Activated CD8-positive, alpha-beta T cell treated with anti-CD3 and anti-CD28 coated beads for 36 hours (primary cell): ENCODE measurements around the gene FERMT3. TPM values are rescaled to one million over a fixed set of nuclear protein-coding genes. Genes with fewer than 3 reads are reported as not detected.

Experiments used
- ATAC-seq: fragments of 200-7000 bp; cut with Tn5 transposase; one replicate; pipeline ENCODE4 v1.10.0; 2021; ENCODE audit warnings: mild to moderate bottlenecking, moderate library complexity
- CTCF ChIA-PET: fragments of 350-600 bp; sonication (Branson Sonifier 250); formaldehyde crosslinking; loops from one replicate; lab custom pipeline; 2021; ENCODE audit warnings: antibody characterized with exemption; lab: Charles Lee
- POLR2A ChIA-PET: fragments of 350-600 bp; sonication (Branson Sonifier 250); formaldehyde crosslinking; loops from one replicate; lab custom pipeline; 2021; ENCODE audit warnings: antibody characterized with exemption; lab: Charles Lee
- DNase-seq: peaks from one replicate; pipeline ENCODE4 v3.0.0-alpha.2; 2020
- H3K27ac Mint-ChIP-seq: one replicate; pipeline ENCODE4 v1.8.0; 2021; ENCODE audit warnings: mild to moderate bottlenecking, mixed read lengths
- H3K27me3 Mint-ChIP-seq: one replicate; pipeline ENCODE4 v1.8.0; 2021; ENCODE audit warnings: mixed read lengths
- H3K36me3 Mint-ChIP-seq: one replicate; pipeline ENCODE4 v1.8.0; 2021; ENCODE audit warnings: low read depth, mixed read lengths
- H3K4me1 Mint-ChIP-seq: one replicate; pipeline ENCODE4 v1.8.0; 2021; ENCODE audit warnings: low read depth, mixed read lengths
- H3K4me3 Mint-ChIP-seq: one replicate; pipeline ENCODE4 v1.8.0; 2021; ENCODE audit warnings: mild to moderate bottlenecking, moderate library complexity, mixed read lengths
- H3K9me3 Mint-ChIP-seq: one replicate; pipeline ENCODE4 v1.8.0; 2021; ENCODE audit warnings: mixed read lengths
- intact Hi-C: fragments of 100-400 bp; cut with micrococcal nuclease; formaldehyde crosslinking; loops from one replicate; pipeline ENCODE4 v1.10.0; 2022
- total RNA-seq, 2 experiments: library from RNA; stranded (reverse); gene quantifications; one replicate each; pipeline ENCODE4 v1.2.3, GENCODE V29; 2021
- TF ChIP-seq, protein P1 (sequence below): fragments of 200-600 bp; IDR thresholded peaks from one replicate; pipeline ENCODE4 v1.8.0; 2022; ENCODE audit warnings: antibody characterized with exemption, mild to moderate bottlenecking

The FERMT3 gene
- total RNA-seq, 2 experiments from 2014 or later = 210 to 214 TPM

DNA sequence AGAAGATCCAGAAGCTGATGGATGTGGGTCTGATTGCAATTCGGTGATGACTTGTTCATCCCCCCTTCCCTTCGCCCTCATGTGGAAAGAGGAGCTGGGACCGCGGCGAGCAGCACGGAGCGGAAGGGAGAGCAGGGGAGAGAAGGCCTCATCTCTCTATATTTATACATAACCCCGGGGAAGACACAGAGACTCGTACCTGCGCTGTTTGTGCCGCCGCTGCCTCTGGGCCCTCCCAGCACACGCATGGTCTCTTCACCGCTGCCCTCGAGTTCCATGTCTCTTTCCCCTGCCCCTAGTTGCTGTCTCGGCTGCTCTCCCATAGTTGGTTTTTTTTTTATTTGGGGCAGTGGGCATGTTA is 2.5 kb upstream of the FERMT3 start:
- Mint-ChIP-seq H3K9me3 (no peaks in the 10 kb centered on the region), H3K27me3 (no peaks in the 10 kb centered on the region), H3K4me1 (peaks cover 40% of the 10 kb centered on the region), H3K36me3 (peaks cover 78% of the 10 kb centered on the region), H3K4me3 (no peak overlapping the region), H3K27ac (peak overlapping the region; percentile 65)
- intact Hi-C loops = loop anchor here (5.0 kb wide), 1 partner anchor 98 kb away; the partner anchor contains the start of gene CATSPERZ
- CTCF ChIA-PET = interaction anchor here (0.7 to 7.5 kb wide), 24 partner anchors 9 to 155 kb away, joined by 3 to 111 read pairs (median 7); partner anchors contain the start of genes BAD, CATSPERZ, FKBP2 and NUDT22
- POLR2A ChIA-PET = interaction anchor here (0.7 to 9.7 kb wide), 12 partner anchors 8 to 120 kb away, joined by 3 to 206 read pairs (median 4); partner anchors contain the start of genes ESRRA, FKBP2, NUDT22 and PLCB3
- TF ChIP-seq, protein P1, sequence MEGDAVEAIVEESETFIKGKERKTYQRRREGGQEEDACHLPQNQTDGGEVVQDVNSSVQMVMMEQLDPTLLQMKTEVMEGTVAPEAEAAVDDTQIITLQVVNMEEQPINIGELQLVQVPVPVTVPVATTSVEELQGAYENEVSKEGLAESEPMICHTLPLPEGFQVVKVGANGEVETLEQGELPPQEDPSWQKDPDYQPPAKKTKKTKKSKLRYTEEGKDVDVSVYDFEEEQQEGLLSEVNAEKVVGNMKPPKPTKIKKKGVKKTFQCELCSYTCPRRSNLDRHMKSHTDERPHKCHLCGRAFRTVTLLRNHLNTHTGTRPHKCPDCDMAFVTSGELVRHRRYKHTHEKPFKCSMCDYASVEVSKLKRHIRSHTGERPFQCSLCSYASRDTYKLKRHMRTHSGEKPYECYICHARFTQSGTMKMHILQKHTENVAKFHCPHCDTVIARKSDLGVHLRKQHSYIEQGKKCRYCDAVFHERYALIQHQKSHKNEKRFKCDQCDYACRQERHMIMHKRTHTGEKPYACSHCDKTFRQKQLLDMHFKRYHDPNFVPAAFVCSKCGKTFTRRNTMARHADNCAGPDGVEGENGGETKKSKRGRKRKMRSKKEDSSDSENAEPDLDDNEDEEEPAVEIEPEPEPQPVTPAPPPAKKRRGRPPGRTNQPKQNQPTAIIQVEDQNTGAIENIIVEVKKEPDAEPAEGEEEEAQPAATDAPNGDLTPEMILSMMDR = no peak
- ATAC-seq (no peak), DNase-seq (no peak)

DNA sequence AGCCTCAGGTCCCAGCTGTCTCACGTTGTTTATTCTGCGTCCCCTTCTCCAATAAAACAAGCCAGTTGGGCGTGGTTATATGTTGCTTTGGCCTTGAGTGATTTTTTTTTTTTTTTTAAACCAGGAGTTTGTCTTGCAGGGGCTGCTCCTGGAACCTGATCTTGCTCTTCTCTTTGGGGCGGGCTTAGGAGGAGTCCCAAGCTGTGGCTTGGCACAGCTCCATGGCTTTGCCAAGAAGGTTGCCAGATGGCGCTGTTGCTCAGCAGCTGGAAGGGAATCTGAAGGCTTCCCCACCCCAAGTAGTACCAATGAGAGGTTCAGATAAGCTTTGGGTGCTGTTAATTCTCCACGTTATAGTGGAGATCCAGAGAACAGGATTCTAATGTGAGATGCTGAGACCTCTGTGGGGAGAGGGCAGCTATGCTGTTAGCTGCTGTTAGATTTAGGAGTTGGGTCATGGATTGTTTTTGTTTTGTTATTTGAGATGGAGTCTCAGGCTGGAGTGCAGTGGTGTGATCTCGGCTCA is 2.0 kb upstream of the FERMT3 start:
- peak overlapping the region; percentile 53 for H3K4me3 Mint-ChIP-seq
- H3K27me3 Mint-ChIP-seq = no peaks in the 10 kb centered on the region
- peak; percentile 10 for ATAC-seq
- H3K36me3 Mint-ChIP-seq = peaks cover 79% of the 10 kb centered on the region
- intact Hi-C loops = loop anchor here (5.0 kb wide), 1 partner anchor 98 kb away; the partner anchor contains the start of gene CATSPERZ
- TF ChIP-seq, protein P1 = peak; percentile 62
- peaks cover 44% of the 10 kb centered on the region for H3K4me1 Mint-ChIP-seq
- POLR2A ChIA-PET = interaction anchor here (0.7 to 9.7 kb wide), 15 partner anchors 7 to 119 kb away, joined by 3 to 206 read pairs (median 4); partner anchors contain the start of genes ESRRA, FKBP2, NUDT22 and PLCB3
- CTCF ChIA-PET = interaction anchor here (0.7 to 7.5 kb wide), 25 partner anchors 9 to 155 kb away, joined by 3 to 111 read pairs (median 7); partner anchors contain the start of genes BAD, CATSPERZ, FKBP2 and NUDT22
- peak overlapping the region; percentile 65 for H3K27ac Mint-ChIP-seq
- peak; percentile 87 for DNase-seq
- no peaks in the 10 kb centered on the region for H3K9me3 Mint-ChIP-seq

DNA sequence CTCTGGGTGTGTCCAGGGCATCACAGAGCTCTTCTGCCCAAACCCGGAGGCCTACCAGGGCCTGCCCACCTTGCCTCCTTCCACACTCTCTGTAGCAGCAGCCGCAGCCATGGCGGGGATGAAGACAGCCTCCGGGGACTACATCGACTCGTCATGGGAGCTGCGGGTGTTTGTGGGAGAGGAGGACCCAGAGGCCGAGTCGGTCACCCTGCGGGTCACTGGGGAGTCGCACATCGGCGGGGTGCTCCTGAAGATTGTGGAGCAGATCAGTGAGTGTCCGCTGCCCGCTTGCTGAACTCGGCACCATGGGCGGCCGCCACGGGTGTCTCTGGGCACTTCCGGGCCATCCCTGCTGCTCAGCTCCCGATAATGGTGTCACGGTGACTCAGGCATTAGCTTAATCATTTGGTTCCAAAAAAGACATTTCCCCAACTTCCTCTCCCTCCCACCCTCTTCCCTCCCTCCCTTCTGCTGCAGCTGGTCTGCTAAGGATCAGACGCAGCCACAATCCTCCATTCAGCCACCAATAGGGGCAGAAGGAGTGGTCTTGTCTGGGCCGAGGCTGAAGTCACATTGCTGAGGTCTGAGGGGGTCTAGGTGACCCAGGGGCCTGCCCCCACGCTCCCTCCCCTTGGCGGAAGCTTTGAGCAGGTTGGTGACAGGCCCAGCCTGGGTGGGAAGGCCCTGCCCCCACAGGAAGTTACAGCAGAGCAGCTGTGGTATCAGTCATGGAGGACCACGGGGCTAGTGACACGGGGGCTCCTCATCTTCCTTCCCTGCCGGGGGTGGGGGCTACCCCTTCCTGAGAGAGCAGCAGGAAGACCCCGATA is 950 bp downstream of the FERMT3 start:
- Mint-ChIP-seq H3K9me3 (no peaks in the 10 kb centered on the region), H3K4me3 (peak overlapping the region; percentile 92), H3K36me3 (peaks cover 75% of the 10 kb centered on the region), H3K27ac (peak overlapping the region; percentile 97), H3K27me3 (no peaks in the 10 kb centered on the region), H3K4me1 (peaks cover 52% of the 10 kb centered on the region)
- peak; percentile 83 for ATAC-seq
- intact Hi-C loops = no loop called here
- TF ChIP-seq, protein P1 = no peak
- CTCF ChIA-PET = interaction anchor here (1.1 to 7.5 kb wide), 10 partner anchors 10 to 148 kb away, joined by 3 to 111 read pairs (median 34); partner anchors contain the start of genes CATSPERZ, NUDT22, PLCB3 and PPP1R14B
- POLR2A ChIA-PET = interaction anchor here (0.6 to 9.7 kb wide), 30 partner anchors 10 to 527 kb away, joined by 3 to 206 read pairs (median 5); partner anchors contain the start of genes CCDC88B, DNAJC4, ESRRA and MACROD1
- peak; percentile 96 for DNase-seq

DNA sequence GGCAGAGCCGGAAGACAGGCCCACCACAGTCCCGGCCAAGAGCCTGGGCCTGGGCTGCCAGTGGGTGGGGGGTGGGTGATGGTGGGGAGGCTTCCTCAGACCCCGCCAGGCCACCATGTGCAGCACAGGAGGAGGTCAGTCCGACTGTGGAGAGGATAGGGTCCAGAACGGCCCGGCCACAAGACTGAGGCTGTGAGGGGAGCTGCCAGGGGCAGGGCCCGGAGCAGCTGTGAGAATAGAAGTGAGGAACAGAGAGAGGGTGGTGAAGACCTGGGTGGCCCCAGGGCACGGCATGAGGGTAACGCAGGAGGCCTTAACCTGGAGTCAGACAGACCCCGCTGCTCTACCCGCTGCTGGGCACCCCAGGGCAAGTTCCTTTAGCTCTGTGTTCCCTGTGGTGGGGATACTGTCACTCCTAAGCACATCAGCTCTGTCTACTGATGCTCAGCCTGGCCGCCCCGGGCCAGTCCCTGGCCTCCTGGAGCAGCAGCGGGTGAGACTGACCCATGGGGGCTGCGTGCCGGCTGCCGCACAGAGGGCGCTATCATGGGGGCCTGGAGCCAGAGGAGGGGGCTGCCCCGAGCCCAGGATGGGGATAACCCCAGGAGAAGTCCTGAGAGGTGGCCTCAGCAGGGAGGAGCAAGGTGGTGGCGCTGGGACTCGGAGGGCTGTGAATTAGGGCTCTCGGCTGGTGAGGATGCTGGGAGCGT is 1.7 kb downstream of the FERMT3 start:
- Mint-ChIP-seq H3K36me3 (peaks cover 72% of the 10 kb centered on the region), H3K27ac (peak overlapping the region; percentile 97), H3K4me1 (peaks cover 52% of the 10 kb centered on the region), H3K9me3 (no peaks in the 10 kb centered on the region), H3K4me3 (peak overlapping the region; percentile 92), H3K27me3 (no peaks in the 10 kb centered on the region)
- no peak for DNase-seq
- ATAC-seq = no peak
- ChIA-PET POLR2A (interaction anchor here (1.0 to 9.7 kb wide), 17 partner anchors 9 to 132 kb away, joined by 3 to 206 read pairs (median 9); partner anchors contain the start of genes CCDC88B, DNAJC4, ESRRA and NUDT22), CTCF (interaction anchor here (3.3 to 7.5 kb wide), 7 partner anchors 10 to 109 kb away, joined by 13 to 111 read pairs (median 42); partner anchors contain the start of genes CATSPERZ, NUDT22, PLCB3 and PPP1R14B)
- intact Hi-C loops = no loop called here
- TF ChIP-seq, protein P1 = no peak
